ACC112 (cell line): Measurements from ENCODE around the gene PPP1R7.
A peak's percentile ranks its signal among the peaks of the same experiment; 100 is the strongest.

ENCODE experiments used
- H2AFZ ChIP-seq: fragments of 200-600 bp; sonication (generic); one replicate; pipeline ENCODE4 v1.6.0; 2017; ENCODE audit warnings: antibody characterized with exemption, low read length; ENCODE audit not compliant: unreplicated experiment
- H3K27ac ChIP-seq: fragments of 200-600 bp; sonication (generic); 2 replicates; pipeline ENCODE4 v1.5.1; 2014; ENCODE audit warnings: low read depth, mild to moderate bottlenecking, antibody characterized with exemption, low read length, moderate library complexity
- H3K27me3 ChIP-seq: fragments of 200-600 bp; sonication (generic); 2 replicates; pipeline ENCODE4 v1.6.1; 2014; ENCODE audit warnings: mild to moderate bottlenecking, antibody characterized with exemption, low read length, moderate library complexity, mixed read lengths; ENCODE audit not compliant: insufficient read depth
- H3K36me3 ChIP-seq: fragments of 200-600 bp; sonication (generic); 2 replicates; pipeline ENCODE4 v1.6.1; 2016; ENCODE audit warnings: mild to moderate bottlenecking, antibody characterized with exemption, low read length, moderate library complexity, mixed read lengths; ENCODE audit not compliant: insufficient read depth
- H3K4me1 ChIP-seq: fragments of 200-600 bp; sonication (generic); one replicate; pipeline ENCODE4 v1.6.1; 2016; ENCODE audit warnings: low read length, mixed read lengths; ENCODE audit not compliant: insufficient read depth, unreplicated experiment, control insufficient read depth
- H3K4me3 ChIP-seq: fragments of 200-600 bp; sonication (generic); 2 replicates; pipeline ENCODE4 v1.5.1; 2014; ENCODE audit warnings: mild to moderate bottlenecking, low read depth, low read length
- H3K79me2 ChIP-seq: fragments of 200-600 bp; sonication (generic); one replicate; pipeline ENCODE4 v1.6.0; 2016; ENCODE audit warnings: low read length; ENCODE audit not compliant: control insufficient read depth, unreplicated experiment, insufficient read depth

Gene PPP1R7

GRCh38 chr2:241154915-241155314 is 4.6 kb downstream of the PPP1R7 start:
- peak overlapping the region; percentile 71 for H3K27ac ChIP-seq
- H3K4me1 ChIP-seq = peaks cover 60% of the 10 kb centered on the region
- H3K36me3 ChIP-seq = peaks cover 12% of the 10 kb centered on the region; the same call in 1 of the 2 replicates
- no peak overlapping the region for H2AFZ ChIP-seq
- peaks cover 13% of the 10 kb centered on the region for H3K79me2 ChIP-seq
- H3K27me3 ChIP-seq = no peaks in the 10 kb centered on the region
- H3K4me3 ChIP-seq = no peak overlapping the region

- Histone ChIP-seq H3K36me3 (peaks cover 20% of the 10 kb centered on the region; the same call in 1 of the 2 replicates), H3K79me2 (peaks cover 10% of the 10 kb centered on the region)
These were observed 5.7 kb downstream of the PPP1R7 start for GRCh38 chr2:241155936-241156335.

DNA sequence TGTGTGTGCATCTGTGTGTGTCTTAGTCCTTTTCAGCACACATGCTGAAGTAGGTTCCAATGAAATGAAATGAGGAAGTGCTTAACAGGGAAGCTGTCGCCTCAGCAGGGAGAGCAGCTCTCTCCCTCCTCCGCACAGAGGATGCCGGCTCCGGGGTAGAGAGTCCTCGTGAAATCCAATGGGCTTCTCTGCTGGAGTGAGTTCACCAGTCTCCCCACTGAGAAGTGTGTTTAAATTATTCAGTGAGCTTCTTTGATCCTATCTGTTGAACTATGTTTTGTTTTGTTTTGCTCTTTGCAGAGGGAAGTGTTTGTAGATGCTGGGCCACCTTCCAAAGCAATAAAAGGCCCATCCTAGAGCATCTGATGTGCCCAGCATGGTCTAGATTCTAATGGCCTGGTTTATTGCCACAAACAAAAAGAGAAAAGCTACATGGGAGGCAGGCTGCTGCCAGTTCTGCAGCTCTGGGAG is 6.7 kb downstream of the PPP1R7 start:
- no peaks in the 10 kb centered on the region for H3K27me3 ChIP-seq
- peaks cover under 1% of the 10 kb centered on the region for H3K79me2 ChIP-seq
- H2AFZ ChIP-seq = no peak overlapping the region
- H3K4me1 ChIP-seq = peaks cover 56% of the 10 kb centered on the region
- peak overlapping the region; percentile 53; the same call in 1 of the 2 replicates for H3K27ac ChIP-seq
- no peak overlapping the region for H3K4me3 ChIP-seq
- peaks cover 20% of the 10 kb centered on the region; the same call in 1 of the 2 replicates for H3K36me3 ChIP-seq

More at GRCh38 chr2:241155936-241156335, 5.7 kb downstream of the PPP1R7 start:
- Histone ChIP-seq H3K4me3 (no peak overlapping the region), H3K4me1 (peaks cover 59% of the 10 kb centered on the region), H2AFZ (no peak overlapping the region), H3K27me3 (no peaks in the 10 kb centered on the region), H3K27ac (peak overlapping the region; percentile 71; the same call in 1 of the 2 replicates)

DNA sequence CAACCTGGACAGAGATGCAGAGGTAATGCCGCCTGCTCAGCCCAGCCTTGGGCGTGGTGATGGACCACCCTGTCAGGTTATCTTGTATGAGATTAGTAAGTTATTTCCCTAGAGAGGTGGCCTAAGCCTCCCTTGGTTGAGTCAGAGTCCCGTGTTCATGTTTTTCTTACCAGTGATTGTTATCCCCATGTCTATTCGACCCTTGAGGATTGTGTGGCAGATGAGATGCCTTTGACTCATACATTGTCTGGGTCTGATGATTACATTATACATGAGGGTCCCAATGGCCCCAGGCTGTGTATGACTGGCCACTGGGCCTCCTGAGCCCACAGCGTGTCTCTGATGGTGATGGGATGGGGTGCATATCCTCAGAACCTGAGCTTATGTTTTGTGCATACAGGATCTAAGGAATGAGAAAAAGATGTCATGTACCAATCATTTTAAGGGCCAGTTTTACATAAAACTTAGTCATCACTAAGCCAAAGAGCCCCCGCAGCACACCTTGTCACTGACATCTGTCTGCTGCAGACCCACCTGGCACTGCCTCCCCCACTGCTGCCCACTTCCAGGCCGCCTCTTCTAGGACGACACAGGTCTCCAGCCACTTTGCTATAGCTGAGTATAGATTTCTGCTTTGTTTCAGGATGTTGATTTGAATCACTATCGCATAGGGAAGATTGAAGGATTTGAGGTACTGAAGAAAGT is 7.7 kb downstream of the PPP1R7 start:
- H3K4me1 ChIP-seq = peaks cover 63% of the 10 kb centered on the region
- H3K79me2 ChIP-seq = no peaks in the 10 kb centered on the region
- peaks cover 20% of the 10 kb centered on the region; the same call in 1 of the 2 replicates for H3K36me3 ChIP-seq
- H3K27ac ChIP-seq = peak overlapping the region; percentile 63
- H3K27me3 ChIP-seq = no peaks in the 10 kb centered on the region
- H3K4me3 ChIP-seq = no peak overlapping the region
- no peak overlapping the region for H2AFZ ChIP-seq

DNA sequence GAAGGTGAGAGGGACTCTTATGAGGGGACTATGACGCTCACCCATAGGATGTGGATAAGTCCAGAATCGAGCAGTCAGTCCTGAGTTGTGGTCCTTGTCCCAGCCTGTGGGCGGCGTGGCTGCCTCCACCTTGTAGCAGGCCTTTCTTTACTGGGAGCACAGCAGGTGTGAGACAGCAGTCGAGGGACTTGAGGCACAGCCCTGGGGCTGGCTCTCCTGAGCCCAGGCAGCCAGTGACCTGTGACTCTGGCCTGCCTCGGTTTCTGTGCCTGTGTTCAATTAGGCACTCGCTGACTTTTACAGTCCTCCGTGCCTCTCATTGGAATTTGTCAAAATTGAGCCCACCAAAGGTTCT is 8.3 kb downstream of the PPP1R7 start:
- no peaks in the 10 kb centered on the region for H3K79me2 ChIP-seq
- peaks cover 20% of the 10 kb centered on the region; the same call in 1 of the 2 replicates for H3K36me3 ChIP-seq
- peak overlapping the region; percentile 63; the same call in 1 of the 2 replicates for H3K27ac ChIP-seq
- no peak overlapping the region for H2AFZ ChIP-seq
- H3K4me1 ChIP-seq = peaks cover 65% of the 10 kb centered on the region
- H3K27me3 ChIP-seq = no peaks in the 10 kb centered on the region
- no peak overlapping the region for H3K4me3 ChIP-seq

- peaks cover 68% of the 10 kb centered on the region for H3K4me1 ChIP-seq
- no peak overlapping the region for H3K27ac ChIP-seq
These were observed 8.8 kb downstream of the PPP1R7 start for GRCh38 chr2:241159116-241159515.

DNA sequence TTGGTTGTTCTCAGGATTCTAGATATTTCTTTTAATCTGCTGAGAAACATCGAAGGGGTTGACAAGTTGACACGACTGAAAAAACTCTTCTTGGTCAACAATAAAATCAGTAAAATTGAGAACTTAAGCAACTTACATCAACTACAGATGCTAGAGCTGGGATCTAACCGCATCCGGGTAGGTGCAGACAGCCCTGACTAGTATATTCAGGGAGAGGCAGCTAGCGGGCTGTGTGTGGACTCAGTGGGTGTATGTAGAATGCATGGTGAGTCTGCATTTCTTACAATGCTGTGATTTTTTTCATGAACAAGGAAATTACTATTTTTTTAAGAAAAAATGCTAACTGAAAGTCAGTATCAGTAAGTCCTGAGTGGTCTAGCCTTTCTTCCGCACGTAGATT is 10.1 kb downstream of the PPP1R7 start:
- Histone ChIP-seq H3K4me1 (peaks cover 60% of the 10 kb centered on the region), H3K27me3 (no peaks in the 10 kb centered on the region), H2AFZ (no peak overlapping the region), H3K4me3 (no peak overlapping the region), H3K79me2 (peaks cover 2% of the 10 kb centered on the region), H3K36me3 (peaks cover 29% of the 10 kb centered on the region; the same call in 1 of the 2 replicates), H3K27ac (no peak overlapping the region)

More at GRCh38 chr2:241159116-241159515, 8.8 kb downstream of the PPP1R7 start:
- no peaks in the 10 kb centered on the region for H3K79me2 ChIP-seq
- H3K4me3 ChIP-seq = no peak overlapping the region
- peaks cover 26% of the 10 kb centered on the region; the same call in 1 of the 2 replicates for H3K36me3 ChIP-seq
- no peak overlapping the region for H2AFZ ChIP-seq
- H3K27me3 ChIP-seq = no peaks in the 10 kb centered on the region

- Histone ChIP-seq H3K79me2 (peaks cover 2% of the 10 kb centered on the region), H2AFZ (no peak overlapping the region), H3K27me3 (no peaks in the 10 kb centered on the region), H3K36me3 (peaks cover 37% of the 10 kb centered on the region; the same call in 1 of the 2 replicates), H3K4me1 (peaks cover 51% of the 10 kb centered on the region), H3K27ac (peak overlapping the region; percentile 83), H3K4me3 (peak overlapping the region; percentile 42; the same call in 1 of the 2 replicates)
These were observed 11.5 kb downstream of the PPP1R7 start for GRCh38 chr2:241161646-241162281.

GRCh38 chr2:241163601-241164118 is 13.4 kb downstream of the PPP1R7 start:
- no peak overlapping the region for H2AFZ ChIP-seq
- H3K79me2 ChIP-seq = peaks cover 2% of the 10 kb centered on the region
- peaks cover 53% of the 10 kb centered on the region; the same call in 1 of the 2 replicates for H3K36me3 ChIP-seq
- H3K4me3 ChIP-seq = no peak overlapping the region
- H3K27me3 ChIP-seq = no peaks in the 10 kb centered on the region
- peaks cover 32% of the 10 kb centered on the region for H3K4me1 ChIP-seq
- no peak overlapping the region for H3K27ac ChIP-seq

DNA sequence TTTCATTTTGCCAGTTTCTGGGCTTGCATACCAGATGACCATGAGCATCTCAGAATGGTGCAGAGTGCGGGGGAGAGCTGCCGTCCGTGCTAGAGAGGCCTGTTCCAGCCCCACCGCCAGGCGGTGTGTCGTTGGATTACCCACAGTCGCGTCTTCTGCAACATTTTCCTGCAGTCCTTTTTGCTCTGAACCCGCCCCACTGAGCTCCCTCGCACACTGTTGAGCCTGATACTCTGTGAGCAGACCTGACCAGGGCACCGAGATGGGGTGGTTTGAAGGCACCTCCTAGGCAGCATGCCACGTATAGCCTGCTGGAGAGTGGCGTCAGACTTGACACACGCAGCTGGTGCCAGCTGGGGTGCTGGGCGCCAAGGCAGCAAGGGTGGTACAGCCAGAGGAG is 18.1 kb downstream of the PPP1R7 start:
- H3K36me3 ChIP-seq = peaks cover 70% of the 10 kb centered on the region
- no peaks in the 10 kb centered on the region for H3K27me3 ChIP-seq
- no peak overlapping the region for H2AFZ ChIP-seq
- peaks cover 2% of the 10 kb centered on the region for H3K79me2 ChIP-seq
- no peak overlapping the region for H3K27ac ChIP-seq
- peaks cover 6% of the 10 kb centered on the region for H3K4me1 ChIP-seq
- H3K4me3 ChIP-seq = no peak overlapping the region
